ENCODE measurements around the gene NUP107. TPM values are rescaled to one million over a fixed set of nuclear protein-coding genes. Genes with fewer than 3 reads are reported as not detected.
"Not testable (repeated sequence)": the region's sequence is repeated elsewhere in the genome, so short reads cannot be mapped to it uniquely, and the experiment has no call there.

The NUP107 gene
- total and polyA plus RNA-seq, 12 donors = 13.1 to 51.6 (median 28.8) TPM

DNA sequence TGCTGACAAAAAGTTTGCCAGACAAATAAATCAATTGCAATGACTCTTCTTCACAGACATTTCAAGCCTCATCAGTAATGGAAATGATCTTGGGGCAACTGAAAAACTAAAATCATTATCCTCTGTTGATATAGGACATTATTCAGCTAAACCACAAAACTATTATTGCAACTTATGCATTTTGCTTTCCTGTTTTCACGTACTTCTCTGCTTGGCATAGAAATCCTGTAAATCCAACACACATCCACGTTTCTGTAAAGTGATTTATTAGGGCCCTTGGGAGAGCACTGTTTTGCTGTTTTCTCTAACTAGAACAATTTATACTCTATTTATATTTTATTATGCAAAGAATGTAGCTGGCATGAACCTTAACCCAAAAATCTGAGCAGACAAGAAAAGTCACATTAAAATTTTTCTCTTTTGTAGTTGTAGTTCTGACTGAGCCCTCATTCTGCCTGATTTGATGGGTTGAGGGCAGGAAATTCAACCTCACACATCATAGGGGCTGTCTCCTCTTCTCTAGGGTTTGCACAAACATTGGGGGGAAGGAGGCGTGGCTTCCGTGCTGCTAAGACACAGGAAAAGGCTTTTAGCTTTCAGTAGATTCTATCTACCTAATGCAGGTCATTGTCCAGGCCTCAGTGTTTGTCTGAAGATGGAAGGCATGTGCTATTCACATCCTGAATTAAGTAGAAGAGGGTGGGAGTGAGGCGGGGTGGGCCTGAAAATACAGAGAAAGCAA lies 11.5 kb upstream of the NUP107 start:
- no peak overlapping the region for H3K27ac ChIP-seq
- peak in 3 of 7 donors; percentile 13 to 27 (median 26) for DNase-seq
- no peaks in the 10 kb centered on the region for H3K36me3 ChIP-seq (replicated peaks in 1 of 2)
- H3K4me1 ChIP-seq (replicated peaks in 1 of 2) = no peaks in the 10 kb centered on the region
- intact Hi-C loops (cut with DNase I) = no loop called here
- no peaks in the 10 kb centered on the region for H3K27me3 ChIP-seq
- no peak for TF ChIP-seq POLR2A (IDR thresholded peaks at IDR 0.05)
- TF ChIP-seq, protein P1, sequence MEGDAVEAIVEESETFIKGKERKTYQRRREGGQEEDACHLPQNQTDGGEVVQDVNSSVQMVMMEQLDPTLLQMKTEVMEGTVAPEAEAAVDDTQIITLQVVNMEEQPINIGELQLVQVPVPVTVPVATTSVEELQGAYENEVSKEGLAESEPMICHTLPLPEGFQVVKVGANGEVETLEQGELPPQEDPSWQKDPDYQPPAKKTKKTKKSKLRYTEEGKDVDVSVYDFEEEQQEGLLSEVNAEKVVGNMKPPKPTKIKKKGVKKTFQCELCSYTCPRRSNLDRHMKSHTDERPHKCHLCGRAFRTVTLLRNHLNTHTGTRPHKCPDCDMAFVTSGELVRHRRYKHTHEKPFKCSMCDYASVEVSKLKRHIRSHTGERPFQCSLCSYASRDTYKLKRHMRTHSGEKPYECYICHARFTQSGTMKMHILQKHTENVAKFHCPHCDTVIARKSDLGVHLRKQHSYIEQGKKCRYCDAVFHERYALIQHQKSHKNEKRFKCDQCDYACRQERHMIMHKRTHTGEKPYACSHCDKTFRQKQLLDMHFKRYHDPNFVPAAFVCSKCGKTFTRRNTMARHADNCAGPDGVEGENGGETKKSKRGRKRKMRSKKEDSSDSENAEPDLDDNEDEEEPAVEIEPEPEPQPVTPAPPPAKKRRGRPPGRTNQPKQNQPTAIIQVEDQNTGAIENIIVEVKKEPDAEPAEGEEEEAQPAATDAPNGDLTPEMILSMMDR (IDR thresholded peaks at IDR 0.05) = no peak
- no peak overlapping the region for H3K4me3 ChIP-seq
- 52 to 56% (median 54%) methylated on average over 5 of the region's 5 CpGs for WGBS, 4 donors
- no peaks in the 10 kb centered on the region for H3K9me3 ChIP-seq (replicated peaks in 1 of 3)

DNA sequence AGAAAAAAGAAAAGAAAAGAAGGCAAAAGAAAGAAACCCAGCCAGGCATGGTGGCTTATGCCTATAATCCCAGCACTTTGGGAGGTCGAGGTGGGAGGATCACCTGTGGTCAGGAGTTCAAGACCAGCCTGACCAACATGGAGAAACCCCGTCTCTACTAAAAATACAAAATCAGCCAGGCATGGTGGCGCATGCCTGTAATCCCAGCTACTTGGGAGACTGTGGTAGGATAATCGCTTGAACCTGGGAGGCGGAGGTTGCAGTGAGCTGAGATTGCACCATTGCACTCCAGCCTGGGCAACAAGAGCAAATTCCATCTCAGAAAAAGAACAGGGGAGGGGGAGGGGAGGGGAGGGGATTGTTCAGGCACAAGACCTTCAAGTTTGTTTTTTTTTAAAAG lies 9.9 kb upstream of the NUP107 start:
- H3K9me3 ChIP-seq (replicated peaks in 1 of 3); H3K27ac ChIP-seq; intact Hi-C loops (cut with DNase I); H3K27me3 ChIP-seq; H3K36me3 ChIP-seq (replicated peaks in 1 of 2); H3K4me3 ChIP-seq; H3K4me1 ChIP-seq (replicated peaks in 1 of 2); DNase-seq: not testable (repeated sequence)
- WGBS, 4 donors = 84 to 98% (median 93%) methylated on average over 5 of the region's 5 CpGs

DNA sequence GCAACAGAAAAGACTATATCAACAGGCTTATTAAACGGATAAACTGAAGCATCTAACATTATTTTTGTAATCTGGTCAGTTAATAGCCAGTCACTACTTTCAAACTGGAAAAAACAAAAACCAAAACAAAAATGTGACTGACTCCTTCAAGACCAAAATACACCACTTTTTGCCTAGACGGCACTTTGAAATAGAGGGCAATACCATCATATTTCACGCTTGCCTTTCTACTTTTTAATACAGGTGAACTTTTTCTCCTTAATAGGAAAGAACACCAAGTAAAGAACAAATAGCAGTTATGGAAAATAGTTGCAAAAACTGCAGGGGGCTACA lies 550 bp upstream of the NUP107 start:
- Histone ChIP-seq H3K9me3 (replicated peaks in 1 of 3) (no peaks in the 10 kb centered on the region), H3K4me3 (peak overlapping the region; percentile 14 to 89 (median 77)), H3K4me1 (replicated peaks in 1 of 2) (peaks cover 5 to 8% of the 10 kb centered on the region in 2 donors), H3K27ac (peak overlapping the region in 4 of 5 donors; percentile 71 to 79 (median 74)), H3K36me3 (replicated peaks in 1 of 2) (no peaks in the 10 kb centered on the region), H3K27me3 (no peaks in the 10 kb centered on the region)
- WGBS, 4 donors = 45 to 55% (median 50%) methylated on average over 3 of the region's 3 CpGs
- intact Hi-C loops (cut with DNase I) = loop anchor here in 1 of 2 donors (10.0 kb wide), 2 partner anchors 71 to 321 kb away; partner anchors contain the start of gene RAP1B
- DNase-seq = no peak
- TF ChIP-seq, protein P1 (IDR thresholded peaks at IDR 0.05) = no peak
- no peak for TF ChIP-seq POLR2A (IDR thresholded peaks at IDR 0.05)

DNA sequence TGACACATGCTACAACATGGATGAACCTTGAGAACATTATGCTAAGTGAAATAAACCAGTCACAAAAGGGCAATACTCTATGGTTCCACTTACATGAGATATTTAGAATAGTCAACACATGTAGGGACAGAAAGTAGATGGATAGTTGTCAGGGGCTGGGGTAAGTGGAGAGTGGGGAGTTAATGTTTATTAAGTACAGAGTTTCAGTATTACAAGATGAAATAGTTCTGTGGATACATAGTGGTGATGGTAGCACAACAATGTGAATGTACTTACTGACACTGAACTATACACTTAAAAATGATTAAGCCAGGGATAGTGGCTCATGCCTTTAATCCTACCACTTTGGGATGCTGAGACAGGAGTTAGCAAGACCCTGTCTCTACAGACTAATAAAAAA lies 8.7 kb downstream of the NUP107 start:
- intact Hi-C loops (cut with DNase I) = no loop called here
- no peaks in the 10 kb centered on the region for H3K4me1 ChIP-seq (replicated peaks in 1 of 2)
- peaks cover 0 to 57% of the 10 kb centered on the region in 2 donors for H3K36me3 ChIP-seq (replicated peaks in 1 of 2)
- H3K9me3 ChIP-seq (replicated peaks in 1 of 3) = no peaks in the 10 kb centered on the region
- no peak overlapping the region for H3K27ac ChIP-seq
- DNase-seq = no peak
- no peak overlapping the region for H3K4me3 ChIP-seq
- H3K27me3 ChIP-seq = no peaks in the 10 kb centered on the region
- no peak for TF ChIP-seq POLR2A (IDR thresholded peaks at IDR 0.05)
- TF ChIP-seq, protein P1 (IDR thresholded peaks at IDR 0.05) = no peak

DNA sequence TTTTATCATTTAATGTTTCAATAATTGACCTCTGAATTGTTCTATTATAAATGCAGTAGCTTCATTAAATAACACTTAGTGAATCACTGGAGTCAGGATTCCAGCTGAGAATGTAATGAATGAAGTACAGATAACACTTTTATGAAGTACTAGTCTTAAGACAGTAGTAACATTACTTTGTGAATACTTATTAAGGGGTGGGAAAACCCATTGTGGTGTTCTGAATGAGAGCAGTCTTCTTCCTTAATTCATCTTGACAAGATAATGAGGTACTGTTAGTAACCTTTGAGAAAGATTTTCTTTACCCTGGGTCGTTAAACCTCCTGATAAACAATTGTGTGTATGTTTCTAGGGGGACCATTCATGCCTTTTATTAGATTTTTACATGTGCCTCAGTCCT lies 12.7 kb downstream of the NUP107 start:
- no peak overlapping the region for H3K27ac ChIP-seq
- WGBS, 4 donors = 72 to 90% (median 79%) methylated on average over 1 of the region's 1 CpG
- no peak overlapping the region for H3K4me3 ChIP-seq
- no peaks in the 10 kb centered on the region for H3K9me3 ChIP-seq (replicated peaks in 1 of 3)
- H3K27me3 ChIP-seq = no peaks in the 10 kb centered on the region
- TF ChIP-seq, protein P1 (IDR thresholded peaks at IDR 0.05) = no peak
- no peak for TF ChIP-seq POLR2A (IDR thresholded peaks at IDR 0.05)
- peaks cover 0 to 55% of the 10 kb centered on the region in 2 donors for H3K36me3 ChIP-seq (replicated peaks in 1 of 2)
- intact Hi-C loops (cut with DNase I) = no loop called here
- no peaks in the 10 kb centered on the region for H3K4me1 ChIP-seq (replicated peaks in 1 of 2)
- DNase-seq = no peak

Data from adrenal gland (tissue), 12 donors.